CD1c-positive myeloid dendritic cell (primary cell): Measurements from ENCODE around the gene PANX1.
"Not testable (repeated sequence)": the region's sequence is repeated elsewhere in the genome, so short reads cannot be mapped to it uniquely, and the experiment has no call there.

Experiments used
- DNase-seq: peaks from one replicate; pipeline ENCODE4 v3.0.0-alpha.2; 2016; ENCODE audit errors: extremely low spot score

Gene PANX1

DNA sequence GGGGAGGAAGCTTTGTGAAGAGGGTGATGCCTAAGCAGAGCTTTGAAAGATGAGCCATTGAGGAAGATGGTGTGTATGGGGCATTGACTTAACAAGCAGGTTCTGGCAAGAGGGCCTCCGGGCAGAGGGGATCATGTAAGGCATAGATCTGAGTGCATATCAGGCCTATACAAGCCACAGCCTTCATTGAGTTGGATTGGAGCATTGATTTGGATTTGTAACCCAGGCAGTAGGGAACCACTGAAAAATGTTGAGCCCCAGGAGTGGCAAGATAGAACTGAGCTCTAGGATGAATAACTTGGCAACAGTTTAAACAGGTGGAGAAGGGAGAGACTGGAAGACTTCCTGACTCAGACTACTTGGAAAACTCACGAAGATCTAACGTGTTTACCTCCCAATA lies 21.4 kb downstream of the PANX1 start:
- DNase-seq: no peak

DNA sequence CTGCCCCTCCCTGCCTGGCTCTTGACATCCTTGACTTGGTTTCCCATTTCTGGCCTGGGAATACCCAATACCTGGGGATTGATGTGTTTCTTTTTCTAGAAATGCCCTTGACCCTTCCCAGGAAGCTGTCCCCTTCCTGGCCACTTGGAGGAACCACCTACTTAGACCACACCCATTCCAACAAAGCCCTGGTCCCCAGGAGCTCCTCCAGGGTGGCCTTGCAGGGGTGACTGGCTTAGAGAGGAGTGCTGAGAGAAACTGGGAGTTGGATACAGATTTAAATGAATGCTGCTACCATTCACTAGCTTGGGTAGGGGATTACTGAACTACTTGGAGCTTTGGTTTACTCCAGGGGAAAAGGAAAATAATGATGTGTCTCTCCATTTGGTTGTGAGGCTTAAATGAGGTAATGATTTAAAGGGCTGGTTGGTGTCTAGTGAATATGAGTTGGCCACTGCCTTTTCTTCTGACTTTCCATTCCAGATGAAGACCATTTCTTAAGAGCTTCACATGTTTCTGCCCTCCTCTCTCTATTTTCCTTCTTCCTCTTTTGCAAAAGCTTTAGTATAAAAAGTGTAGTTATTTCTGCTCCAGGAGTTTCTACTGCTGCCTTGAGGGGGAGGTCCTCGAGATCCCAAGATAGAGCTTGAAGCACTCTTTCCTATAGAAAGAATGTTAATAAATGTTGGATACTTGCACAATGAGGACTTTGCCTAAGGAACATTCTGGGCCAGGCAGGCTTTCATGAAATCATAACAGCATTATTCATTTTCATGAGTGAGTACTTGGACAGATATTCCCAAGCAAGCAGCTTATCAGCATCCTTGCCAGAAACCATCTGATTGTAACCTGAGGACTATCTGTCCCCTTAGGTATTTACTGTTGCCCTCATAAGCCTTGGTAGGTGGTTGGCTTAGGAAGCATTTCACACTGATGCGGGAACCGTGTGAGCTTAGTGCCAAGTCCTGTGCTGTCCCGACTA lies 22.4 kb downstream of the PANX1 start:
- DNase-seq: no peak

DNA sequence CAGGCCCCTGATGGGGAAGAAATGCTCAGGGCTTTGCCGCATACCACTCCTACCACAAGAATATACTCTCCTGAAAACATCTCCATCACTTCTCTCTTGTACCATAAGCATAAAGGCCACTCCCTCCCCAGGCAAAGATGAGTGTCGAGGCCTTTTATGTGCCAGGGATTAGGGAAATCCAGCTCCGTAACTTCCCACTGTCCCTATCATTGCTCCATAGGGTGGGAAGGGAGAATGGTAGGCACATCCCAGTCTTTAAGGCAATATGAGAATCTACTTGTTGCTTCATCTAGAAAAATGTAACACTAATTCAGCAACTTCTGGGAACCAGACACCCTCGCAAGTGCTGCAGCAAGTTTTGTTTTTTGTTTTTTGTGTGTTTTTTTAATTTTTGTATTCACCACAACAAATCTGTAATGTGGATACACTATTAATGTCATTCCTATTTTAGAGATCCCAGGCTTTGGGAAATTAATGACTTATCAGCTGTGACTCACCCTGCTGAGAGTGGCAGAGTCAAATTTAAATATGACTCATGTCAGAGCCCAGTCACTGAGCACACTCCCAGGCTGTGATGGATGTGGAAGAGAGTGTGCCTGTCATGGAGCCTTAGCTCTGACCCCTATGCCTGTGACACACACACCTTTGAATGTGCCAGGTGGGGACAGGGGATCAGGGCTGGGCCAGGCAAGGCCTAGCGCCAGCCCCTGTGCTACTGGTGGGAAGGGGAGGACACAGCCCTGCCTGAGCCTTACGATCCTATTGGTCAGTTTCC lies 23.4 kb downstream of the PANX1 start:
- peak; percentile 43 for DNase-seq

DNA sequence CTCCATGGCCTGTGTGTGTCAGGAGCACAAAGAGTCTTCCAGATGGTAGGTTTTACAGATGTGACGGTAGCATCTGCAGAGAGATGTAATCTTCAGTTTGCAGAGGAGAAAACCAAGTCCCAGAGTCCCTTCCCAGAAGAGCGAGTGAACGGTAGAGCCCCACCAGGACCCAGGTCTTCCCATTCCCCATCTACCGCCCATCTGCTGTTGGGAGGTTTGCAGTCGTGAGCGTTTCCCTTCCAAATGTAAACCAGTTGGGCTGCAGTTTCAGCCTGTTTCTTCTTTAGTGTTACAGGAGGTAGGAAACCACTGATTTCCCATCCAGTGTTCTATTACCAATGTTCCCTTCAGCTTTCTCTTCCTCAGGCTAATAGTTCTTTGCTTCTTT lies 24.0 kb downstream of the PANX1 start:
- no peak for DNase-seq

DNA sequence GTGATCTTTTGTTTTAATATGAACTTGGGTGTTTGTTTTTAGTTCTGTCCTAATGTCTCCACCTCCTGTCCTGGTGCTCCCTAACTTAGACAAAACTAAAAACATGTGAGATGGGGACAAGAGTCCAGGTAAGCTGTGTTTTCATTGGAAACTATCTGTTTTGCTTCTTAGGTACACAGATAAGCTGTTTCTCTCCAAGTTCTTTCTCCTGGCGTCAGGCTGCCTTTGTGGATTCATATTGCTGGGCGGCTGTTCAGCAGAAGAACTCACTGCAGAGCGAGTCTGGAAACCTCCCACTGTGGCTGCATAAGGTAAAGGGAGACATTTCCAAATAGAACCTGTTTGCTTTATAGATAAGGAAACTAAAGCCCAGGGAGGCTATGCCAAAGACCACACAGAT lies 24.7 kb downstream of the PANX1 start:
- DNase-seq: no peak

DNA sequence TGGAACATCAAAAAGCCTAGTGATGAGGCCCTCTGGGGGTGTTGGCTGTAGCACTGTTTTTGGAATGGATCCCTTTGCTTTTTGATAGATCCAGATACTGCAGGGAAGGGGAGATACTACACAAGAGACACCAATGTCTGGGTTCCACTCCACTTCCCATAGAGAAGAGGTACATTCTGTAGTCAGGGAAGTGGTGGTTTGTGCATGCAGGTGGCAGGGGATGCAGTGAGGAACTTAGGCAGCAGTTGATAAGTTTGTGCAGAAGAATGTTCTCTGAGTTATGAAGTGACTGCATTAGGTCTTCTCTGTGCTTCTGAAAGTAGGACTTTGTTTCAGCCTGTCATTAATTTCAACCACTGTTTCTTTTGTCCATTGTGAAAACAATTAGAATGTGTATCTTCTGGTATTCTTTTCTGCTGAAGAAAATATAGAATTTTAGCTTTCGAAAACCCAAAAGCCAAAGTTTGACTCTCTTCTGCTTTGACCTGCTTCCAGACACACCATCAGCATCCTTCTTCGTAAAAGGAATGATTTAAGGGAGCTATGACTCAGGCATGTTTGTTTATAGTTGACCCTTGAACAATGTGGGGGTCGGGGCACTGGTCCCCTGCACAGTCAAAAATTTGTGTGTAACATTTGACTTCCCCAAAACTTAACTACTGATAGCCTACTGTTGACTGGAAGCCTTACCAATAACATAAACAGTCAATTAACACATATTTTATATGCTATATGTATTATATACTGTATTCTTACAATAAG lies 25.6 kb downstream of the PANX1 start:
- DNase-seq: no peak

DNA sequence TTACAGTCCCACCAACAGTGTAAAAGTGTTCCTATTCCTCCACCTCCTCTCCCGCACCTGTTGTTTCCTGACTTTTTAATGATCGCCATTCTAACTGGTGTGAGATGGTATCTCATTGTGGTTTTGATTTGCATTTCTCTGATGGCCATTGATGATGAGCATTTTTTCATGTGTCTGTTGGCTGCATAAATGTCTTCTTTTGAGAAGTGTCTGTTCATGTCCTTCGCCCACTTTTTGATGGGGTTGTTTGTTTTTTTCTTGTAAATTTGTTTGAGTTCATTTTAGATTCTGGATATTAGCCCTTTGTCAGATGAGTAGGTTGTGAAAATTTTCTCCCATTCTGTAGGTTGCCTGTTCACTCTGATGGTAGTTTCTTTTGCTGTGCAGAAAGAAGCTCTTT lies 28.7 kb downstream of the PANX1 start:
- not testable (repeated sequence) for DNase-seq

DNA sequence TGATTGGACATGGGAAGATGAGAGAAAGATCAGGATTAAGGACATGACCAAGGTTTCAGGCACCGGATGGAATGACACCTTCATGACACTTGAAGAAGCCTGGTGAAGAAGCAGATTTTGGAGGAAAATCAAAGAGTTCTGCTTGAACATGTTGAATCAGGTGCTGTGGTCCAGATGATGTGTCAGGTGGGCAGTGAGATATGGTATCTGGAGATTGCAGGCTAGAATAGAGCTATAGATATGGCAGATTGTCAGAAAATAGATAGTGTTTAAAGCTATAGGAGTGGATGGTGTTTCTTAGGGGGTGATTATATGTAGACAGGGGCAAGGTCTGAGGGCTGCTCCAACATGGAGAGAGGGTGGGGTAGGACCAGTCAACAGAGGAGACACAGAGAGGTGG lies 40.2 kb downstream of the PANX1 start:
- DNase-seq: no peak

DNA sequence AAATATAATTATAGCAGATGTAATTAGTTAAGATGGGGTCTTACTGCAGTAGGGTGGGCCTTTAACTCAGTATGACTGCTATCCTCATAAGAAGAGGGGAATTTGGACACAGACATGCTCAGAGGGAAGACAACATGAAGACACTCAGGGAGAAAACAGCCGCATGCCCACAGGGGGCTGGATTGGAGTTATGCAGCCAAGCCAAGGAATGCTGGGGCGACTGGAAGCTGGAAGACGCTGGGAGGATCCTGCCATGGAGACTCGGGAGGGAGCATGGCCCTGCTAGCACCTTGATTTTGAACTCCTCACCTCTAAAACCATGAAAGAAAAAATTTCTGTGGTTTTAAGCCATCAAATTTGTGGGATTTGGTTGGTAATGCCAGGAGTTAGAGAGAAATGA lies 40.9 kb downstream of the PANX1 start:
- DNase-seq: no peak

DNA sequence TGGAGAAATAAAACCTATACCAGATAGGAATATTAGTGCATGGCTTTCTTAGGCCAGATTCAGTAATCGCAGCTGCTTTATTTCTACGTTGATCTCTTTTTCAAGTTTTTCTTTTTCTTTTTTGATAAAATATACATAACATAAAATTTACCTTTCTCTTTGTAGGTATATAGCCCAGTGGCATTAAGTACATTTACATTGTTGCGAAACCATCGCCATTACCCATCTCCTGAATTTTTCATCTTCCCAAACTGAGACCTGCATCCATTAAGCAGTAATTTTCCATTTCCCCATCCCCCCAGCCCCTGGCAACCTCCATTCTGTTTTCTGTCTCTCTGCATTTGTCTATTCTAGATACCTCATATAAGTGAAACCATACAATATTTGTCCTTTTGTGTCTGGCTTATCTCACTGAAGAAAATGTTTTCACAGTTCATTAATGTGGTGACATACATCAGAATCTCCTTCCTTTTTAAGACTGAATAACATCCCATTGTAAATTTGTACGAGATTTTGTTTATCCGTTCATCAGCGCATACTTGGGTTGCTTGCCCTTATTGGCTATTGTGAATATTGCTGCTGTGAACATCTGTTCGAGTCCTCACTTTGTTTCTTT lies 41.4 kb downstream of the PANX1 start:
- DNase-seq: no peak

DNA sequence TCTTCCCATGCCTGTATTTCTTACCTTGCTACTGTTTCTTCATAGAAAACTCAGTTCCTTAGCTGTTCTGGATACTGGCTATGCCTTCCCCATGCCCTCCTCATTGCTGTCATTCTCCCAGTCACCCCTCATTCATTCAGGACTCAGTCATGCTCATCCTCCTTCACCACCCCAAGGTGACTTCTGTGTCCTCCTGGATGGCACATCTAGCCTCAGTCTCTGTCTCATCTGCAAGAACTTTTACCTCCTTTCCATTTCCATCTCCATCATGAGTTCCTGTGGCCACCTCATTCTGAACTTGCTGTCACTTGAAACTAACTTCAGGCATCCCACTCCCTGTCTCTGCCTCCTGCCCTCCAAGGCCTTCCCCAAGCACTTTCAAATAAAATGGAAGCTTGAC lies 42.3 kb downstream of the PANX1 start:
- no peak for DNase-seq

DNA sequence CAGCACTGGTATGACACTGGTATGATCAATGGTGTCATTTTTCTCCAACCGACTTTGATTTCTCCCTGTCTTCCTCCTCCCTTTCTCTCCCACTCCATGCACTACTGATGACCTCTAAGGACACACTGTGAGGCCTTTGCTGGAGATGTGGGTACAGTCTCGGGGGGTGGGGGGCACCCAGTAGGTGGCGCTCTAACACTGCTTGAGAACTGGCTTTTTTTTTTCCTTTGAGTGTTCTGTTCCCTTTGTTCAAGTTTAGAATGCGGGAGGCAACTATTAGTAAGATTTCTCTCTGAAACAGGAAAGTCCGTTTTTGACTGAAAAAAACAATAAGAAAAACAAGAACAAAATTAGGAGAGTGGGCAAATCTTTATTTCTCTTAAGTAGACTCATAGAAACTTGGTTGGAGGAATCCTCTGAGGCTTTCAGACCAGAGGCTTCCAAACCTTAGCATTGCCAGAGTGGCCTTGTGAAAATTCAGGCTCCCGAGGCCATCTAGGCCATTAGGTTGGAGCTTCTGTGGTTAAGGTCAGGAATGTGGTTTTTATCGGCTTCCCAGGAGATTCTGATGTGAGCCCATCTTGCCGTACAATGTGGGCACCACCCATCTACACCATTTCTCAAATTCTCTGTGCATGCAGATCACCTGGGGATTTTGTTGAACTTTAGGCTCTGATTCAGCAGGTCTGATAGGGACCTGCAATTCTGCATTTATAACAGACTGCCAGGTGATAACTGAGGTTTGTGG lies 43.2 kb downstream of the PANX1 start:
- DNase-seq: peak; percentile 23

DNA sequence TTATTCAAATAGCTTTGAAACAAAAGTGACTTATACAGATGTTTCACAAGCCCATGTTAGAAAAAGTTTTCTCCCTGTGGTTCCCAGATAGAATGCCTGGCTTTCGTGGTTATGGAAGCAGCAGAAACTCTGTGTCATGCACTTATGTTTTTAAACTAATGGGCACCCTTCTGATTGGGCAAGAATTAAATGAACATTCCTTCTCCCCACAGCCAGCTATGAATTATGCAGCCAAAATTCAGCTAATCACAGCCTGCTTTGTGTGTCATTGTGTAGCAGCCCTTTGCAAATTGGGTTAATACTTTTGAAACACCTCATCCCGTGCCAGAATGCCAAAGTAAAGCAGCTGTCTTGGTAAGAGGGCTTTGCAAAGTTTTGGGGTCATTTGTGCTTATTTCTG lies 46.9 kb downstream of the PANX1 start:
- no peak for DNase-seq

DNA sequence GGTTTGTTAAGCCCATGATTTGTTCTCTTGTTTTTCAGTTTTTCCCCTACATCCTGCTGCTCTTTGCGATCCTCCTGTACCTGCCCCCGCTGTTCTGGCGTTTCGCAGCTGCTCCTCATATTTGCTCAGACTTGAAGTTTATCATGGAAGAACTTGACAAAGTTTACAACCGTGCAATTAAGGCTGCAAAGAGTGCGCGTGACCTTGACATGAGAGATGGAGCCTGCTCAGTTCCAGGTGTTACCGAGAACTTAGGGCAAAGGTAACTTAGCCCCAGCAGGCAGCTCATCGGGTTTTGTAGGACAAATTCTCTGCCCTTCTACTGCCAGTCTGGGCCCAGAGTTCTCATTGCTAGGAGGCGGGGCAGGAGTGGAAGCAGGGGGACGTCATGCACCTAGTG lies 49.7 kb downstream of the PANX1 start:
- DNase-seq: no peak

DNA sequence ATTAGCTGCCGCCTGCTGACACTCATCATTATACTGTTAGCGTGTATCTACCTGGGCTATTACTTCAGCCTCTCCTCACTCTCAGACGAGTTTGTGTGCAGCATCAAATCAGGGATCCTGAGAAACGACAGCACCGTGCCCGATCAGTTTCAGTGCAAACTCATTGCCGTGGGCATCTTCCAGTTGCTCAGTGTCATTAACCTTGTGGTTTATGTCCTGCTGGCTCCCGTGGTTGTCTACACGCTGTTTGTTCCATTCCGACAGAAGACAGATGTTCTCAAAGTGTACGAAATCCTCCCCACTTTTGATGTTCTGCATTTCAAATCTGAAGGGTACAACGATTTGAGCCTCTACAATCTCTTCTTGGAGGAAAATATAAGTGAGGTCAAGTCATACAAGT lies 51.1 kb downstream of the PANX1 start:
- no peak for DNase-seq

DNA sequence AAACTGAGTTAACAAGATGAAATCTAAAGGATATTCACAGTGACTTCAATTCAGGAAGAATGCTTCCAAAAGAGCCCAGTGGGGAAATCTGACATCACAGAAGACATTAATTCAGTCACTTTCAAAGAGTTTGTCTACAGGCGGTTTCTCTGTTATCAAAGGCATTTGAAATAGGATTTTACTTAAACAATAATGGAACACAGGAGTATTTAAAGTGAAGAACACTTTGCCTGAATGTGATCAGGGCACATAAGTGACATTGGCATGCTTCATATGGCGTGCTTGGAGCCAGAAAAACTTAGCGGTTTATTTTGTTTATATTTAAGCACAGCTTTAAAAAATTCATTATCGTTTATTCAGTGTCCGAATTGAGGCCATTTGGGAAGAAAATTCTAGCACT lies 52.9 kb downstream of the PANX1 start:
- no peak for DNase-seq

DNA sequence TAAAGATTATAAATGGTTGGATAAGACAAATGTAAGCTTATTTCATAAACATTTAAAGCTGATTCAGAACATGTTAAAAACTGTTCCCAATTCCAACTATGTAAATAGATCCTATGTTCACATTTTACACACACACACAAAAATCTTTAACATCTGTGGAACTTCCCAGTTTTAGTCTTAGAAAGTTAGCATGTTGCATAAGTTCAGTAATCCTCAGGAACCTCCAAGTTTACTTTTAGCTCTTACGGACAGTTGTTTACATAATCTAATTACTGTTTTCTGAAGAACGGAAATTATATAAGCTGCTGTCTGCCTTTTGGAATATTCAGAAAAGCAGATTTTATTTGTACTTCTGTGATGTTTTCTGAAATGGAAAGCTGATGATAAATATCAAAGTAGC lies 53.3 kb downstream of the PANX1 start:
- DNase-seq: no peak

DNA sequence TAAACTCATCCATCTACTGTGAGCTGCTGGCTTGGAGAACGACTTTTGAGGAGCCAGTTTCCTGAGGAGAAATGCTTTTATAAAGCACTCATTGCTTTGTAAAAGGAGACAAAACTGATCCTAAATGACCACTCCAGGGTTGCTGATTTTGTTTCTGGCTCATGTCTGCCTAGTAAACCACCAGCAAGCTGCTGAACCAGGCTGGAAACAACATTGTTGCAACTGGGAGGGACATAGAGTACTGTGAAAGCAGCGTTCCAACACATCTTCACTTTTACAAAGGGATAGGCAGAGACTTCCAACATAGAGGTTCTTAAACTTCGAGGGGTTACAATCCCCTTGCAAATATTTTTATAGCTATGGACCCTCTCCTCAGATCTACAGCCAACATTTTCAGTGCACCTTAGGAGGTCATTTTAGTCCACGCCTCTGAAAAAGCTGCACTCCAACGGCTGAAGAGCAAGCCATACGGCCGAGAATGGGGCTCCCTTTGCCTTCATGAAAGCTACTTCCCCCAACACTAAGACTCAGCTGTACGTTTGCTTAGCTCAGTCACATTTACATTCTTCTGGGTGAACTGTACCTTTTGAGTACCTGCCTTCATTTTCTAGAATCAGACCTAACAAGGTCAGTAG lies 54.7 kb downstream of the PANX1 start:
- DNase-seq: no peak

DNA sequence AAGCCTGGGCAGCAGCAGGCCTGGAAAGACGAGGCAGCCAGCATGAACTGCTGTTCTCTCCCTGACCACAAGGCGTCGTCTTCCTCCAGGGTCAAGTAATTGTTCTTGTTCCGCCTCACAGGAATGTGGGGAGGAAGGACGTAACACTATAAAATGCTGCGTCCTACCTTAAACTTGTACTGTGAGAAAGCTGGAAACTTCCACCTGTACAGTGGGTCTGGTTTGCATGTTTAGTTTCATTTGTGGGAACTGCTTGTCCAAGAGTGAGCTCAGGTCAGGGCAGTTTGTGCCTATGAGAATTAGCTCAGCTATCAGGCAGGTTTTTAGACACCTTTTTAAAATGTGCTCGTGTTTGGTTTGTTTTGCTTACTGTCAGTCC lies 55.2 kb downstream of the PANX1 start:
- peak; percentile 54 for DNase-seq

DNA sequence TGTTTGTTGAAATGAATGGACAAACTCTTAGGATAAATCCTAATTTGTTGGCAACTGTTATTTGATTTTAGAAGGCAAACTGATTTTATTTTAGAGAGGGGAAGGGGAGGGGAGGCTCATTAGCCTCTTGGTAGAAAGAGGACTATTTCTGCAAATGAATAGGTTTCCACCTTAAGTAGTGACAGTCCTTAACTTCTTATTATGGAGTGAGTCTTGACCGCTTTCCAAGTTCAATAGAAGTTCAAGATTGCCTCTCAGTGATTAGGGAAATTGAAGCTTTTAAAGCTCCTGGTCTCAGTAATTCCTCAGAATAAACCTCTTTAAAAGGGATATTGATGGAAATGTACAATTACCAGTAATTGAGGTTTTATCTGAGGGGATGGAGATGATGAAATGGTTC lies 55.7 kb downstream of the PANX1 start:
- DNase-seq: no peak

DNA sequence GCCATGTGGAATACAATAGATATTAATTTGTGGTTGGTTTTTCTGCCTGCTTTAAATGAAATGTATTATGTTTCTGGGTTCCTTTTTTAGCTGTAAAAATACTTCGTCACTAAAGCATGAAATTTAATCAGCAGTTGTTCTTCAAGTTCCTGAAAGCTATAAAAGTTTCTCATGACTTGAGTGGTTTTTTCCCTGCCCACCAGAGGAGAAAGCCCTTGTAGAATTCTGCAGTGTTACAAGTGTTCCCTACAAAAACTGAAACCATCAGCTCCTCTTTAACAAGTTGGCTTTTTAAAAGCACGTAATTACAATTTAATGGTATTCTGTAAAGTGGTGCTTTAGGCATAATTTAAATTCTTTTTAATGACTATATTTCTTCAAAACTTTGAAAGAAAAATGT lies 56.2 kb downstream of the PANX1 start:
- DNase-seq: no peak
